ENCODE results near the gene PGPEP1.

PGPEP1 gene

GRCh38 chr19:18340190-18340989, at the start of gene PGPEP1:
Gene PGPEP1 (plus strand): TSS chr19:18340598. CDS start chr19:18340682, 84 bp downstream.
- no peak for FAIRE-seq

GRCh38 chr19:18291019-18291524, 49.3 kb upstream of the PGPEP1 start:
- FAIRE-seq: no peak

GRCh38 chr19:18291590-18292461, 48.6 kb upstream of the PGPEP1 start:
- no peak for FAIRE-seq

GRCh38 chr19:18292462-18292809, 48.0 kb upstream of the PGPEP1 start:
- no peak for FAIRE-seq

- no peak for FAIRE-seq
Measured at GRCh38 chr19:18292810-18293641, 47.4 kb upstream of the PGPEP1 start.

- FAIRE-seq: no peak
Measured at GRCh38 chr19:18293642-18294466, 46.5 kb upstream of the PGPEP1 start.

GRCh38 chr19:18294467-18294864, 45.9 kb upstream of the PGPEP1 start:
- no peak for FAIRE-seq

- no peak for FAIRE-seq
Measured at GRCh38 chr19:18295034-18295451, 45.4 kb upstream of the PGPEP1 start.

- FAIRE-seq: no peak
Measured at GRCh38 chr19:18297308-18297707, 43.1 kb upstream of the PGPEP1 start.

GRCh38 chr19:18298601-18299000, 41.8 kb upstream of the PGPEP1 start:
- FAIRE-seq: no peak

GRCh38 chr19:18299654-18300053, 40.7 kb upstream of the PGPEP1 start:
- no peak for FAIRE-seq

GRCh38 chr19:18300930-18301717, 39.3 kb upstream of the PGPEP1 start:
- no peak for FAIRE-seq

- no peak for FAIRE-seq
Measured at GRCh38 chr19:18301718-18302111, 38.7 kb upstream of the PGPEP1 start.

GRCh38 chr19:18304208-18304457, 36.3 kb upstream of the PGPEP1 start:
- FAIRE-seq: no peak

GRCh38 chr19:18304458-18305310, 35.7 kb upstream of the PGPEP1 start:
- FAIRE-seq: no peak

- FAIRE-seq: no peak
Measured at GRCh38 chr19:18306209-18306887, 34.0 kb upstream of the PGPEP1 start.

GRCh38 chr19:18306888-18307260, 33.5 kb upstream of the PGPEP1 start:
- no peak for FAIRE-seq

GRCh38 chr19:18307271-18307681, 33.1 kb upstream of the PGPEP1 start:
- FAIRE-seq: no peak

- no peak for FAIRE-seq
Measured at GRCh38 chr19:18308051-18308947, 32.1 kb upstream of the PGPEP1 start.

All from islet of Langerhans (tissue), 1 donor.